NCI-H2196 (cell line): Measurements from ENCODE around the gene SH3PXD2B.
"Not testable (repeated sequence)": the region's sequence is repeated elsewhere in the genome, so short reads cannot be mapped to it uniquely, and the experiment has no call there.

ENCODE experiments used
- DNase-seq: peaks from one replicate; lab custom pipeline; 2025; ENCODE audit not compliant: unreplicated experiment; lab: John Stamatoyannopoulos, UW

Gene SH3PXD2B

DNA sequence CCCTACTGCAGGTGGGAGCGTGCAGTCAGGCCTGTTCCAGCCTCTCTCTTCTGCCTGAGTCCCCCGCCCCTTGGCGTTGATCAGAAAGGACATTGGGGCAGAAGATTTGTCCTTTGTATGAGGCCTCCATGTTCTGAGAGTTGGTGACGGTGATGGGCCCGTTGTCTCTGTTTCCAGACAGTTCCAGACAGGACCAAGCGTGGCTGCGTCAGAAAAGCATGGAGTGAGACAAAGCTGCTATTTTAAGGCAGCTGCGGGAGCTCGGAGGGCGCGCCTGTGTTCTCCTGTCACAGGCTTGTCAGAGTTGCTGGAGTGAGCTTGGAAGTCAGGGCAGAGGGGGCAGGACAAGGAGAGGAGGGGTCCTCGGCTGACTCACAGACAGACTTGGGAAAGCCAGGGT is 32.1 kb upstream of the SH3PXD2B start:
- DNase-seq = no peak

DNA sequence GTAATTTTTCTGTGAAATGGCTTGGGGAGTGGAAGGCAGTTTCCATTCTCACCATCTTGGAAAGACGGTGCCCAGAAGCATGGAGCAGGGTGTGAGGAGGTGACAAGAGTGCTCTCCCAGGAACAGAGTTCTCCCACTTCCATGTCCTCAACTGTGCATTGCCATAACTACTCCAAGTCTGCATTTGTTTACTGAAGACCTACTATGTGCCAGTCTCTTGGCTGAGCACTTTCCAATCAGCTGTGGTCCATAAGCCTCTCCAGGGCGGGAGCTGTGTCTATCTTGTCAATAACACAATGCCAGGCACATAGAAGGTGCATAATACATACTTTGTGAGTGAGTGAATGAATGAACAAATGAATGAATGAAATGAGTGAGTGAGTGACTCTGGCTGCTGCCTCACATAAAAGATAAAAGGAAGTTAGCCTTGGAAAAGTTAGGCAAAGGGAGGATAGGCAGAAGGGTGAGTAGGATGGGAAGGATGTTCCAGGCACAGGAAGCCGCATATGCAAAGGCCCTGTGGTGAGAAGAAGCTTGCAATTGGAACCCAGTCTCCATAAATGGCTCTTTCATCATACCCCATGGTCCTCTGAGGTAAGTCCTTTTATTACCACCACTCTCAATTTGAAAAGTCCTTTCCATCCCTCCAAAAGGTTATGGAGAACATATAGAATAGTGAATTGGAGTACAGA is 31.3 kb upstream of the SH3PXD2B start:
- no peak for DNase-seq

DNA sequence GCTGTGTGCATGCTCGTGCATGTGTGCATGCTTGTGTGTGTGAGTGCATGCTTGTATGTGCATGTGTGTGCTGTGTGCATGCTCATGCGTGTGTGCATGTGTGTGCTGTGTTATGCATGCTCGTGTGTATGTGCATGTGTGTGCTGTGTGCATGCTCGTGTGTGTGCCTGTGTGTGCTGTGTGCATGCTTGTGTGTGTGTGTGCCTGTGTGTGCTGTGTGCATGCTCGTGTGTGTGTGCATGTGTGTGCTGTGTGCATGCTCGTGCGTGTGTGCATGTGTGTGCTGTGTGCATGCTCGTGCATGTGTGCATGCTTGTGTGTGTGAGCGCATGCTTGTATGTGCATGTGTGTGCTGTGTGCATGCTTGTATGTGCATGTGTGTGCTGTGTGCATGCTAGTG is 30.3 kb upstream of the SH3PXD2B start:
- DNase-seq = no peak

DNA sequence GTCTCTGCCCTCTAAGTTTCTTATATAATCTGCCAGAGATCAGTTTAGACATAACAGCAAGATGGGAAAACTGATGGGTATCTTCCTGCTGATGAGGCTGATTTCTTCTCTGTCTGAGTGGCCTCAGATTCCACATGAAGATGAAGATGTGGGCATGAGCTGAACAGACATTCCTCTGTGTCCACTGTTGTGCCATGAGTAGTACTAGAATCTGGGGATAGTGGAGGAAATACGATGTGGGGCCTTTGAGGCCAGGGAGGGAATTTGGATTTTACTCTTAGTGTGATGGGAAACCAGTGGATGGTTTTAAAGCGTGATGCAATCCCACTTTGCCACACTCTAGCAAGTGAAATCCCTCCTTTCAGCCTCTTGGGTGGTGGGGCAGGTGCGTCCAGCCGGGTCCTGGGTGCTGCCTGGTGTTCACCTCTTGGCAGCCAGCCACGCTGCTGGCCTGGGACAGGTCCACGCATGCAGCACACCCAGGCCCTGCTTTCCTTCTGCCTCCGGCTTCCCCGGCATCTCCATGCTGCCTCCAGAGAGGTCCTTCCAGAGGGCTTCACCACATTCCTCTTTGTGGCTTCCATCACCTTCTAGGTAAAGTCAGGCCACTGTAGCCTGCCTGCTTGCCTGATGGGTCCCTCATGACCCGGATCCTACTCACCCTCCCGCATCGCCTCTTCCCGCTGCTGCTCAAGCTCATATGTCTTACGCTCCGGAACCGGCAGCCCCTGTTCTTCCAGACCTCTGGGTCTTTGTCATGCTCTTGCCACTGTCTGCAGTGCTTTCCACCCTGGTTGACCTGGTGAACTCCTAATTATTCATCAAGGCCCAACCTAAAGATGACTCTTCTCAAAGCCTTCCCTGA is 28.1 kb upstream of the SH3PXD2B start:
- DNase-seq = peak; percentile 29

DNA sequence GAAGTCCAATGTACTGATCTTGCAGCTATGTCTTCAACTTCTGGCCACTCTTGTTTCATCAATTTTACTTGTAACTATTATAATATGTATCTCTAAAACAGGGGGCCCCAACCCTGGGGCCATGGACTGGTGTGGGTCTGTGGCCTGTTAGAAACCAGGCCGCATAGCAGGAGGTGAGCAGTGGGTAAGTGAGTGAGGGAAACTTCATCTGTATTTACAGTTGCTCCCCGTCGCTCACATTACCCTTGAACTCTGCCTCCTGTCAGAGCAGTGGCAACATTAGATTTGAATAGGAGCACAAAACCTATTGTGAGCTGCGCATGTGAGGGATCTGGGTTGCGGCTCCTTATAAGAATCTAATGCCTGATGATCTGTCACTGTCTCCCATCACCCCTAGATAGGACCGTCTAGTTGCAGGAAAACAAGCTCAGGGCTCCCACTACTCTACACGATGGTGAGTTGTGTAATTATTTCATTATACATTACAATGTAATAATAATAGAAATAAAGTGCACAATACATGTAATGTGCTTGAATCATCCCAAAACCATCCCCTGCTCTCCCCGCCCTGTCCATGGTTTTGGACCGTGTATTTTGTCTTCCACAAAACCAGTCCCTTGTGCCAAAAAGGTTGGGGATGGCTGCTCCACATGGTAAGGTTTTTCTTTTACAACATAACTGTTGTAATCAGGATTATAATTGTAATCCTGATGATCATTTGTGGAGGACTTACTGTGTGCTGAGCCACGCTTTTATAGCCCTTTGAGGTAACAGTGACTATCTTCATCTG is 26.9 kb upstream of the SH3PXD2B start:
- DNase-seq = no peak

DNA sequence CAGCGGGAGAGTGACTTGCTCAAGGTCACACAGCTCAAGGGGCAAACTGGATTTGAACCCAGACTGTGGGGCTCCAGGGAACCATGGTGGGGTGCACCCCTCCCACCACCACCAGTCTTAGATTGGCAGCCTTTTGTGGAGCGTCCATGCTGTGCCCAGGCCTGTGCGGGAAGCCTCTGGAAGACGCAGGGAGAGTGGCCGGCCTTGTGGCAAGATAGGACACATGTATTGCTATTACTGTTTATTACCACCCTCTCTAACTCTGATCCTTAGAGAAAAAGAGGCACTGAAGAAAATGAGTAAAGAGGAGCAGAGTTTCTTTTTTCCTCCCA is 25.4 kb upstream of the SH3PXD2B start:
- DNase-seq = no peak

DNA sequence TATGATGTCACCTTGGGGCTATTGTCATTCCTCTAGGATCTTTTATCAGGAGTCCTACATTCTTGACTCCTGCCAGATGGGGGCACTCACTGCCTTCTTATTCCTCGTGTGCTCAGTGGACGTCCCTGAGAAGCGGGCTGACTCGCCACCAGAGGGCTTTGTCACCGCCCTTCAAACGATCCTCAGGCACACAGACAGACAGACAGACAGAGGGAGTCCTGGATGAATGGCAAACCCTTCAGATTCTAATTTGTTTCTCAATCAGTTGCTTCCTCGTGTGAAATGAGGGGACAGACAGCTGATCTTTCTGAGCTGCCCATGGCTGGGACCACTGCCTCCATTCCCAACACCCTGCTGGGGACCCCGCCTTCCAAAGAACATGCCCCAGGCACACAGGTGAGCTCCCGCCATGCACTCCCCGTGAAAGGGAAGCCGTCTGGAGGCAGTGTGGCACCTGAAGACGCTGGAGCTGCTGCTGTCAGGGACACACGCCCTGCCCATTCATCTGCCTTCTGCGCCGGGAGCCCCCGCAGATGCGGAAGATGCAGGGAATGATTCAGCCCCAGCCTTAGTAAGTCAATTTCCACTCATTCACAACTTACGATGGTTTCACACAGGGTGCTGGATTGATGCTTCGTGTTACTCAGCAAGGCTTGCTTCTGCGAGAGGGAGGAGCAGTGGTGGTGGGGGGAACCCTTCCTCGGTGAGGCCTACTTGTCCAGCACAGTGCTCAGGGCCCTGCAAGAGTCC is 24.9 kb upstream of the SH3PXD2B start:
- peak; percentile 90 for DNase-seq

DNA sequence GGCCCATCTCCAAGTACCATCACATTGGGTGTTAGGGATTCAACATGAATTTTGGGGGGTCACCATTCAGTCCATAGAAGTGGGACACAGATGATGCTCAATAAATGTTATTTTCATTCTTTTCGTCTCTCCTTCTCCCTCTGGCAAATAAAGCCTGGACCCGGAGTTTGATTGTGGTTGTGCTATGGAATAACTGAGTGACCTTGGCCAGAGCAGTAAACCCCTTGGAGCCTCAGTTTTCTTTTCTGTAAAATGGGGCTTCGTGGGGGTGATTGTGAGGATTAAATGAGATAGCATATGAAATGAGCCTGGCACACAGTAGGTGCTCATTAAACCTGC is 24.3 kb upstream of the SH3PXD2B start:
- not testable (repeated sequence) for DNase-seq

DNA sequence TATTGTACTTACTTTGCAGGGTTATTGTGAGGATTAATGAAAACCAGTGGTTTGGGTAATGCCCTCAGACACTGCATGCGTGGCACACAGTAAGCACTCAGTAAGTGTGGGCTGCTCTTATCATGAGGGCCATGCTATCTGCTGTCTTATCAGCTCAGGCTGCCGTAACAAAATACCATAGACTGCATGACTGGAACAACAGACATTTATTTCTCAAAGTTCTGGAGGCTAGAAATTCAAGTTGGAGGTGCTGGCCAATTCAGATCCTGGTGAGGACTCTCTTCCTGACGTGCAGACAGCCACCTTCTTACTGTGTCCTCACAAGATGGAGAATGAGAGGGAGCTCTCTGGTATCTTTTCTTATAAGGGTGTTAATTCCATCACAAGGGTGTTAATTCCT is 23.9 kb upstream of the SH3PXD2B start:
- no peak for DNase-seq

DNA sequence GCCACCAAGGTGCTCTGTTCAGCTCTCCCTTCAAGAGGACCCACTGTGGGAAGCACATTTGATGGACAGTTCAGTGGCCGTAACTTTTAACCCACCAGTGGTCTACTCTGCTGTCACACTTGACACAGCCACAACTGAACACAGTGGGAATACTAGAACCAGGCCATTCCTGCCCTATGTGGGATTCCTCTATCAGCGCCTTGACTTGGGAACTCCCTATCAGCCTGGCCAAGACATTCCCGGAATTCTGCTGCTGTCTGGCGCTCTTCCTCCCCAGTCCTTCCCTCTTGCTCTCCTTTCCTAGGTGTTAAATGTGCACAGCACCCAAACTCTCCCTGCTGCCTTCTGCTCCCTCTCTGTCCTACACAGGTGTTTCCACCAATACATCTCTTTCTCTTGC is 23.1 kb upstream of the SH3PXD2B start:
- DNase-seq = no peak

DNA sequence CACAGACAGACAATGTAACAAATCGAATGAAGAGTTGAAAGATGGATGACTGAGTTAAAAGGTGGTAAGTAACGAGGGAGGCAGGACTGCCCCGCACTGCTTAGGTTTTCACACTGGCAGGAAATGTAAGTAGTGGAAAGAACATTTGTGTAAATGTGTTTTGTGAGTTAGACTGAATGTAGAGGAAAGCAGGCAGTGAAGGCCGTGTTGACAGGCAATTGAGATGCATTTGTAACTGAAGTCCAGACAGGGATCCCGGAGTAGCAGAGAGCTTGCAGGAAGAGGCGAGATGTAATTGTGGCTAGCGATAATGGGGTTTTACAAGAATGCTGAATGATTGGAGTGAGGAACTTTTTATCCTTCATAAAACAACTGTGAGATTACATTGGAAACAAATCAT is 20.0 kb upstream of the SH3PXD2B start:
- DNase-seq = no peak

DNA sequence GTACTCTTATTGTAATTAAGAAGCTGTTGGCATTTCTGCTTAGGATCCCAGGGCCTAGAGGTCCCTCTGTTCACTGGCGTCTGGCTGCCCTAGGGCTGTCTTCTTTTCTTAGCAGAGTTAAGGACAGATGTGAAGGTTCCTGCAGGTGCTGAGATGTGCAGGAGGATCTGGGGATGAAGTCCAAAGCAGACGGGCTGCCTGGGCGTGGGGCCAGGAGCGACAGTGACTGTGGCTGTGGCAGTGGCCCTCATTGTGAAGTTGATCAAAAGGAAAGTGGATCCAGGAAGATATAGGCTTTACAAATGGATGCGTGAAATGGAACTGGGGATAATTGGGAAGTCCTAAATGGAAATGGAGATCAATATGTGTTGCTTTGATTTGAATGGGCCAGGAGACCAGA is 19.1 kb upstream of the SH3PXD2B start:
- no peak for DNase-seq

DNA sequence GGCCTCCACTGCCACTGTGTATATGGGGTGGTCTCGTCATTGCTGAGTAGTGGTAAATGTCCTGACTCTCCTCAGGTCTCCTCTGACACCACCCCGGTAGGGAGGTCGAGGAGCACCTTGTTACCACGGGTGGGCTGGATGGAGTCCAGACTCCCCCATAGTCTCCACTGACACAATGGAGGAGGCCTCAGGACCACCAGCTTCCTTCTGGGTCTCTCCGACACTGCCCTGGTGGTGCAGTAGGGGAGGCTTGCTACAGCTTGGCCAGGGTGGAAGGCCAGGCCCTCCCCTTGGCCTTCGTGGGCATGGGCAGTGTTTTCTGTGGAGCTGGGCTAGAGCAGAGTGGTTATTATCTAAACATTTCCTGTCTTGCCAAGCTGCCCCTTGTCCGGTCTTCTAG is 15.4 kb upstream of the SH3PXD2B start:
- no peak for DNase-seq

DNA sequence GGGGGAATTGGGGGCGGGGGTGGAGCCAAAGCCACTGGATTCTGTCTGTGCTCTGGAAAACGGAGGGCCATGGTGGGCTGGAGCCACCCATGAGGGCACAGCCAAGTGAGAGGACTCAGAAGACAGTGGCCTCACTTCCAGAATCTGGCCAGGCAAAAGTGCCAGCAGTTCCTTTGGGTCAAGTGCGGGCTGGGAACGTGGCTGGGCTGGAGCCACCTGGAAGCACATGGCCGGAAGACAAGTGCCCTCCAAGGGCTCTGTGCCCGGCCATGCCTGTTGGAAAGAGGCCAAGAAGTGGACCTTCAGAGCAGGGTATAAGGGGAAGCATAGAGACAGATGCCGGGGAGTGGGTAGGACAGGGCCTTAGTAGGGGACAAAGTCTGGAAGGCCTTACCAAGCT is 11.7 kb upstream of the SH3PXD2B start:
- no peak for DNase-seq

DNA sequence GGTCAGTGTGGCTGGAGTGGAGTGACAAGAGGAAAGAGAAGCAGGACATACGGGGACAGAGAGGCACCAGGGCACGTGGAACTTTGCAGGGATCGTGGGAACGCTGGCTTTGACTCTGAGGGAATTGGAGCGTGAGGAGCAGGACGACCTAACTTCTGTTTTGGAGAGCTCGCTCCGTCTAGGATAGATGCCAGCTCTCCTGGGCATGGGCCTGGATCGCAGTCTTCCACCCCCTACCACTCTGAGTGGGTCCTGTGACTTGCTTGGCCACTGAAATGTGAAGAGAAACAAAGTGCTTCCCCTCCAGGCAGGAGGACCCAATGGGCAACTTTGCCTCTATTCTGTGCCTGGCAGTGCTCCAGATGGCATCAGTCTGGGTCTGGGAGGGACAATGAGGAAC is 8.7 kb upstream of the SH3PXD2B start:
- DNase-seq = no peak

DNA sequence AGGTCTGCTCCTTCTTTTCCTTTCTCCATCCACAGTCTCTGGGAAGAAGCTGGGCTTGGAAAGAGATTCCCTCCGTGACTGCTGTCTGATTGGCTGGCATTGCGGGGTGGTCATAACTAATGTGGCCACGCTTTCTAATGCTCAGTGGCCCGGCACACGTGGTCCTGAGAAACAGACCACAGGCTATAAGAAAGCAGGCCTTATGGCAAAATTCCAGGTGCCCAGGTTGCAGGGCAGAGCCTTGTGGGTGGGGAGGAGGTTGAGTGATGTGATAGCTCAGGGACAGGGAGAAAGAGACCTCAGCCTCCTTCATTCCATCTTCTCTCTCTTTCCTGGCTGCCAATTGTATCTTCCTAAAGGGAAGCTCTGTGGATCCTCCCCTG is 5.4 kb upstream of the SH3PXD2B start:
- DNase-seq = no peak

DNA sequence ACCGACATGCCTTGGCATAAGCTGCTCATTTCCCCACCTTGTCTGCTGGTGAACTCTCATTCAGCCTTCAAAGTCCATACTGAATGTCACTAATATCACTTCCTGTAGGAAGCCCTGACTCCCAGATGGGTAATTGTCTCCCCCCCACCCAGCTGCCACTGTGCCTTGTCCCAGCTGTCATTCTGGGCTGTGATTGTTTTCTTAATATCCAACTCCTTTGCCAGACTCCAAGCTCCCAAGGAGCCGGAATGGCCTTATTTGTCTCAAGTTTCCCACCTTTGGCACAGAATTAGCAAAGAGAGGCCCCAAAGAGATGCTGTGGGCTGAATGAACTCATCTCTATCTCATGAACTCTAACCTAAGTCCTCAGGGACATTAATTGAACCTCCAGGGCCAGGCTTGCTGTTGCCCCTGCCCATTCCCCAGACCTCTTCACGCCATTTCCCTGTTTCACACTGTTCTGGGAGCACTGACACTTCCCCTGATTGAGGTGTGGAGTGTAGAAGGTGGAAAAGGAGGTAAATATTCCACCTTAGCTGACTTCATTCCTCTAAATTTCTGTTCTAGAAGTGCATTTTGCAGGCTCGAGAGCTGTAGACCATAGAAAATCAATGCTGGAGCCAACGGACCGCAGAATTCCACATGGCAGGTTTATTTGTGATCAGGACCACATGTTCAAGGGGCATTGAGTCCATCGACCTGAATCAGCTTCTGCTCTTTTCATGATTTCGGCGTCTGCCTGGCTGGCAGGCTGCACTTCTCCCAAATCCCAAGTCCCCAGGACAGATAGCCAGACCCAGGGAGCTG is 4.9 kb upstream of the SH3PXD2B start:
- DNase-seq = no peak

DNA sequence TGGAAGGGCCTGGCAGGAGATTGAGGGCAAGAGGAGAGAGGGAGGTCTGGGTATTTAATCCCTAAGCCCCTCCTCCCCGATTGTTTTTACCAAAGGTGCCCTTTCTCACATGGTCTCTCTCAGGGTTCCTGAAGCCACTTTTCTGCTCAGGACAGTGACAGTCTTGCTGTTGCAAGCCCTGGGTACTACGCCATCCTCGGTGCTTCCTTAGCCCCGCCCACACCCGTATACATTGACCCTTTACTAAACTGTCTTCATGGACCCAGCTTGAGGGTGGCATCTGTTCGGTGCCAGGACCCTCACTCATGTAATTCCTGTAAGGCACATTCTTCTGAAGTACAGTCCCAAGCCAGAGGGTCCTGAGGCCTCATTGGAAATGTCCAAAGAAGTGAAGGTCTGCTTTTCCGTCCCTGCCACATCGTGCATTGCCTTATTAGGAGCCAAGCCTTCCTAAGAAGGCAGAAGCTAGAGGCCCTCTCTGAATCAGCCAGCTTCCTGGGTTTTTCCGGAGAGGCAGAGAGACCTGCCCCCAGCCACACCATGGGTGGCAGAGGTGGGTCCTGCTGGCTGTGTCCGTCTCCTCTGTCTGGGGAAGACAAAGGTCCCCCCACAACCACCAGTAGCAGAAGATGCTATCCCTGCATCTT is 1.9 kb upstream of the SH3PXD2B start:
- no peak for DNase-seq

DNA sequence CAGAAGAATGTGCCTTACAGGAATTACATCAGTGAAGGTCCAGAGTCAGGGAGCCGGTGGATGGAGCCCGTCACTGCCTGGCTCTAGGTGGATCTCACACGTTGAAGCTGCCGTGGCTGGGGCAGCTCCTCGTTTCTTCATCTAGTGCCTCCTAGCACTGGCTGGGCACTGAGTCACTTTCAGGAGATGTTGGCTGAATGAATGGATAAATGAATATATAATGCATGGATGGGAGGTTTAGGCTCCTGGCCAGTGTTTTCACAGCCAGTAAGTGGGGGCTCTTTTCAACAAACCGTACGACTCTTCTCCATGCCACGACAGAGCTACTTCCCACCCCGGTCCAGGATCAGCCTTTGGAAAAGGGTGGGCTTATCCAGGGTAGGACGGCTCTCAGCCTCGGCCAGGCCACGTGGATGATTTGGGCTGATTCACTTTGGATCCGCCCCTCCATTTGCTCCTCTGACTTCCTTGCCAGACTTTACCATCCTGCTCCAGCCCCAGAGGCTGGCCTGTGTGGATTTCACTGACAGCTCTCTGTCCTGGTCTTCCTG is 1.3 kb upstream of the SH3PXD2B start:
- DNase-seq = no peak

DNA sequence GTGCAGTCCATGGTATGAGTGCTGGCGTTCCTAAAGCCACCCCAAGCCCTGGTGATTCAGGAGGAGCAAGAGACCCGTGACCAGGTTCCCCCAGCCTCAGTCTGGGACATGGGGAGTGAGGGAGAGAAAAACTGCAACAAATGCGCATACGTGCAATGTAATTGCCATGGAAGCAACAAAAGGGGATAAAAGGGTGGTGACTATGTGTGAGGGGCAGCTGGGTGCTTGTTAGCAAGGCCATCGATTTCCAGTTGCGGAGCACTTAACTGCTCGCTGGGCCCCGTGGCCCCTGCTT is 709 bp upstream of the SH3PXD2B start:
- no peak for DNase-seq
